Measurements from ENCODE around the gene BRMS1. TPM values are rescaled to one million over a fixed set of nuclear protein-coding genes. Genes with fewer than 3 reads are reported as not detected.

BRMS1 gene
- total RNA-seq, 2 donors from 2014 or later, result 55.7 to 71.3 TPM

GRCh38 chr11:66335531-66336233 lies 9.2 kb downstream of the BRMS1 start:
- intact Hi-C loops (cut with DNase I), result no loop called here
- Histone ChIP-seq H3K4me1 (replicated peaks) (peaks cover 9% of the 10 kb centered on the region), H3K36me3 (peaks cover 10 to 12% of the 10 kb centered on the region in 2 donors), H3K27ac (peak overlapping the region; percentile 61 to 75), H3K9me3 (no peaks in the 10 kb centered on the region), H3K27me3 (replicated peaks; ENCODE audit: insufficient read depth) (no peaks in the 10 kb centered on the region), H3K4me3 (peak overlapping the region; percentile 39 to 48)
- 9% methylated on average over 35 of the region's 35 CpGs for WGBS
- TF ChIP-seq CTCF (IDR thresholded peaks at IDR 0.05) (no peak), POLR2A (IDR thresholded peaks at IDR 0.05) (no peak), POLR2AphosphoS5 (IDR thresholded peaks at IDR 0.05) (no peak)
- no peak for DNase-seq (ENCODE audit: low spot score)

GRCh38 chr11:66334605-66335442 lies 10.1 kb downstream of the BRMS1 start:
- no peaks in the 10 kb centered on the region for H3K9me3 ChIP-seq
- H3K27ac ChIP-seq, result no peak overlapping the region
- intact Hi-C loops (cut with DNase I), result no loop called here
- DNase-seq (ENCODE audit: low spot score), result no peak
- H3K4me3 ChIP-seq, result peak overlapping the region in 1 of 2 donors; percentile 48
- no peak for TF ChIP-seq POLR2A (IDR thresholded peaks at IDR 0.05)
- TF ChIP-seq POLR2AphosphoS5 (IDR thresholded peaks at IDR 0.05), result no peak
- TF ChIP-seq CTCF (IDR thresholded peaks at IDR 0.05), result no peak
- peaks cover 4% of the 10 kb centered on the region in 2 donors for H3K36me3 ChIP-seq
- peaks cover 9% of the 10 kb centered on the region for H3K4me1 ChIP-seq (replicated peaks)
- no peaks in the 10 kb centered on the region for H3K27me3 ChIP-seq (replicated peaks; ENCODE audit: insufficient read depth)
- 77% methylated on average over 29 of the region's 42 CpGs for WGBS

- no peak for DNase-seq (ENCODE audit: low spot score)
- Histone ChIP-seq H3K27ac (no peak overlapping the region), H3K4me1 (replicated peaks) (peaks cover 9% of the 10 kb centered on the region), H3K4me3 (no peak overlapping the region), H3K9me3 (no peaks in the 10 kb centered on the region), H3K36me3 (no peaks in the 10 kb centered on the region), H3K27me3 (replicated peaks; ENCODE audit: insufficient read depth) (no peaks in the 10 kb centered on the region)
- TF ChIP-seq CTCF (IDR thresholded peaks at IDR 0.05), result no peak
- no peak for TF ChIP-seq POLR2AphosphoS5 (IDR thresholded peaks at IDR 0.05)
- TF ChIP-seq POLR2A (IDR thresholded peaks at IDR 0.05), result no peak
- intact Hi-C loops (cut with DNase I), result no loop called here
- 85% methylated on average over 27 of the region's 29 CpGs for WGBS
Observed at GRCh38 chr11:66333896-66334604, 10.9 kb downstream of the BRMS1 start.

- Histone ChIP-seq H3K27me3 (replicated peaks; ENCODE audit: insufficient read depth) (no peaks in the 10 kb centered on the region), H3K27ac (no peak overlapping the region), H3K9me3 (no peaks in the 10 kb centered on the region), H3K4me1 (replicated peaks) (peaks cover 9% of the 10 kb centered on the region), H3K4me3 (no peak overlapping the region), H3K36me3 (no peaks in the 10 kb centered on the region)
- 88% methylated on average over 19 of the region's 19 CpGs for WGBS
- no peak for DNase-seq (ENCODE audit: low spot score)
- TF ChIP-seq POLR2A (IDR thresholded peaks at IDR 0.05) (no peak), POLR2AphosphoS5 (IDR thresholded peaks at IDR 0.05) (no peak), CTCF (IDR thresholded peaks at IDR 0.05) (no peak)
- intact Hi-C loops (cut with DNase I), result no loop called here
Observed at GRCh38 chr11:66333220-66333877, 11.6 kb downstream of the BRMS1 start.
